Hematopoietic multipotent progenitor cell (in vitro differentiated cells): ENCODE data around the gene TPCN2. TPM values are rescaled to one million over a fixed set of nuclear protein-coding genes. Genes with fewer than 3 reads are reported as not detected.

Experiments
- DNase-seq, 3 donors: peaks; one replicate each; pipeline ENCODE4 v3.0.0-alpha.2; 2011 to 2015; ENCODE audit warnings: low read depth in 2 of 3, low spot score in 2 of 3
- small RNA-seq: library from RNA; depleted of rRNA; stranded (forward); fragments of <200 nt; gene quantifications from one replicate; pipeline ENCODE3, GENCODE V24; 2012
- total RNA-seq: library from RNA; depleted of rRNA; stranded (reverse); fragments of >200 nt; gene quantifications from one replicate; pipeline ENCODE4 v1.2.3, GENCODE V29; 2012

The TPCN2 gene
- total RNA-seq, 1 donor = 32.6 TPM

DNA sequence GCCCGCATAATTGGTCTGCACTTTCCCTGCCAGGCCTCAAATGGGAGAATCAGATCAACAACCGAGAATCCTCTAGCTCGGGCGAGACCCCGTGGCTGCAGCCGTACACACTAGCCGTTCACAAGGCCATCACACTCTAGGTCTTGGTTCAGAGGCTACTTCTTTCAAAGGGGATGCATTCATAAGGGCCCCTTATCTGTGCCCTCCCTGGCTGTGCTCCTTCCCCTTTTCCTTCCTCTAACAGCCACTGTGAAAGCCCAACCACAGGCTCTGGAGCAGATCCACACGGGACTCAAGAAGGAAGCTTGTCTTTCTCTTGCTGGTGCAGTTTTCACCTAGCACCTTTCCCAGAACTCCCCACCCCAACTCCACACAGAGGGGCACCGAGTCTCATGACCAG is 131.5 kb downstream of the TPCN2 start:
- no peak for DNase-seq

DNA sequence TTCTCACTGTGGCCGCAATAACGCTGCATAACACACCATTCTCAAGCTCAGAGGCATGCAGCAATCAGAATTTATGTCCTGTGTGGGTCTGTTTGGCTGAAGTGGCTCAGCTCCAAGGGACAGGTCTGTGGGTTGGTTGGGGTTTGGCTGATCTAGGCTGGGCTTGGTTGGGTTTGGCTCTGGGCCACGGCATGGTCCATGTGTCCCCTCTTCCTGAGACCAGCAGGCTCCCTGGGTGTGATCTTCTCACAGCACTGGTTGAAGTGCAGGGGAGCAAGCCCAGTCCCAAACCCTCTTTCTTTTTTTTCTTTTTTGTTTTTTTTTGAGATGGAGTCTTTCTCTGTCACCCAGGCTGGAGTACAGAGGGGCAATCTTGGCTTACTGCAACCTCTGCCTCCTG is 132.0 kb downstream of the TPCN2 start:
- DNase-seq = no peak

- DNase-seq = no peak
Observed at GRCh38 chr11:69183613-69184012, 134.9 kb downstream of the TPCN2 start.

Small RNA genes within 50 kb of the gene (small RNA-seq; reads per million reads assigned to genes)
- 0.34 reads per million for gene MIR3164

Other genes with a start within 250 kb of the TPCN2 start
- gene CPT1A, start 207.0 kb upstream of the TPCN2 start, total RNA-seq = 151 TPM
- gene MRPL21, start 145.1 kb upstream of the TPCN2 start, total RNA-seq = 33.9 TPM
- 12.4 TPM for gene IGHMBP2, start 145.0 kb upstream of the TPCN2 start, total RNA-seq
- gene MRGPRD, start 67.9 kb upstream of the TPCN2 start, total RNA-seq = not detected
- not detected for gene MRGPRF, start 35.7 kb upstream of the TPCN2 start, total RNA-seq
- gene SMIM38, start 107.0 kb downstream of the TPCN2 start, total RNA-seq = 0.54 TPM
- gene MYEOV, start 245.2 kb downstream of the TPCN2 start, total RNA-seq = not detected